ENCODE measurements around the gene CHGA.

CHGA gene

DNA sequence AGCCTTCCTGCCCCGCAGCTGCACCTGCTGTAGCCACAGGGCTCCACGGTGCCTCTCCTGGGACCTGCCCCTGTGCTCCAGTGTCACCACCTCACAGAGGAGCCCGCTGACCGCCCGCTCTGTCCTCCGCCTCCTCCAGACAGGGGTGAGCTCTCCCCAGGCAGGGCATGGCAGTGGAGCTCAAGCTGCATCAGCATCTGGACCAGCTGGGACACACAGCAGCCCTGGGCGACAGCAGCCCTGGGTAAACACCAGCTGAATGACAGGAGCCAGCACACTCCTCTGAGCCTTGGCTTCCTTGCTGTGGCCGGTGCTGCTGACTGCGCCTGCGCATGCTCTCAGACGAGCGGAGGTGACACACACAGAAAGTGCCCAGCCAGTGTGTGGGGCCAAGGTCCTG, 22.0 kb downstream of the CHGA start:
- DNase-seq (ENCODE audit: low spot score) = no peak

DNA sequence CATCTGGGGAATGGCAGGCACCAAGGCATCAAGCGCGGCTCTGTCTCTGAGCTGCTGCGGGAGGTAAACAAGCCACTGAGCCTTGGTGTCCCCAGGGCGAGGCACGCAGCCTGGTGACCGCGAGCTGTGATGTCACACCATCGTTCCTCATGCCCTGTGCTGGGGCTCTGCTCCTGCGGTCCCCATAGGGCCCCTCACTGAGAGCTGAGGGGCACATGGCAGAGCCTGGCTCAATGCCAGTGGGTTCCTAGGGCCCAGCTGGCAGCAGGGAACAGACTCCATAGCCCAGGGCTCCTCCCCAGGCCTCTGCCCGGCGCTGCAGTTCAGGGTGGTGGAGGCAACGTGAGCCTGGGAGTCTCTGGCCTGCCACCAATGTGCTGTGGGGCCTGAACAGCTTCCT, 22.6 kb downstream of the CHGA start:
- no peak for DNase-seq (ENCODE audit: low spot score)

GRCh38 chr14:92945959-92946846, 23.3 kb downstream of the CHGA start:
- DNase-seq (ENCODE audit: low spot score) = peak; percentile 37

DNA sequence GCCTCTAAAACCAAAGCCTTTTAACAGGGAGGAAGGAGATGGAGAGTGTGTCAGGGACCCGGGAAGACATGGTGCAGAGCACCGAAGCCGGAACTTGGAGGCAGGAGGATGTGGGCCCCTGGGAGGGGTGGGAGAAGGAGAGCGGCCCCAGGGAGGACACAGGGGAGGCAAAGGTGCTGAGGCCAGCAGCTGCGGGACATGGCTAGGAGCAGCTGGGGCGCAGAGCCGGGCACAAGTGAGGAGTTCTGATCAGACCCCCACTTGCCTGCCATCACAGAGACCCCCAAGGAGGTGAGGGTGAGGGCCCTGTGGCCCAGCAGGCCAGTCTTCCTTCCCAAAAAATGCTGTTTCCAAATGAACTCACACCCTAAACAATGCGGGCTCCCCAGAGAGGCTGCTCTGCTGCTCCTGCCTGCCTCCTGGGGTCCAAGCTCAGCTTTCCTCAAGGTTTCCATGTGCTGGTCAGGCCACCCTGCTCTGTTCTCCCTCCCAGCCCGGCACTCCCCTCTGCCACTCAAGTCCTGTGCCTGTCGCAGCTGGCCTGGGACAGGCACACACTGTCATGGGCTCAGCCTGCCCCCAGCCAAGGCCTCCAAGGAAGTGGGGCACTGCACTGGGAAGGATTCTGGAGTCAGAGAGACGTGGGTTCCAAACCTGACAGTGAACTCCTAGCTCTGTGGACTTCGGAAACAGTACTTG, 24.0 kb downstream of the CHGA start:
- no peak for DNase-seq (ENCODE audit: low spot score)

- no peak for DNase-seq (ENCODE audit: low spot score)
Measured at GRCh38 chr14:92948647-92949046, 25.7 kb downstream of the CHGA start.

DNA sequence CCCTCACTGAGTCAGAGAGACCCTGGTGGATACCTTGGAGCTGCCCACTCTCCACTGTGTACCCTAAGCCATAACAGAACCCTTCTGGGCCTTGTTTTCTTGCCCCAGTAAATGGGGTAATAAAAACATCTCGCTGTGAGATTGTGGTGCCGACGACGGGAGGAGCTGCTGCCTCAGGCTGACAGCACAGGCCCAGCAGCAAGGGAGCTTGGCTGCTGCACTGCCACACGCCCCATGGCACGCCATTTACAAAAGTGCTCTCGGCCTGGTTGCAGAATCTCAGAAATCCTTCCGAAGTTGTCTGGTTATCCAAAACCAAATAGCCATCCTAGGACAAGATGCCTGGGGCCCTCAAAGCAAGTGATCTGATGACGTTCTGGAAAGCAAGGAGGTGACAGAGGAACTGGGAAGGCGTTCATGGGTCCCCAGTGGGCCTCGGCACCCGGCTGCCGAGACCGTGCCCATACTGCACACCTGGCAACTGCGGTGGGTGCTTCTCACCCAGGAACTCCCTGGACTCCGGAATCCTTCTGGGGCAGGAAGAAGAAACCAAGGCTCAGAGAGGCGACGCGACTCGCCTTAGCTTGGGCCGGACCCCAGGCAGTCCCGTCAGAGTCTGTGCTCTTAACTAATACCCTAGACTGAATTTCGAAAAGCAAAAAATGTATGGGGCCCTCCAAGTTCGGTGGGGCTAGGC, 26.7 kb downstream of the CHGA start:
- DNase-seq (ENCODE audit: low spot score) = no peak

DNA sequence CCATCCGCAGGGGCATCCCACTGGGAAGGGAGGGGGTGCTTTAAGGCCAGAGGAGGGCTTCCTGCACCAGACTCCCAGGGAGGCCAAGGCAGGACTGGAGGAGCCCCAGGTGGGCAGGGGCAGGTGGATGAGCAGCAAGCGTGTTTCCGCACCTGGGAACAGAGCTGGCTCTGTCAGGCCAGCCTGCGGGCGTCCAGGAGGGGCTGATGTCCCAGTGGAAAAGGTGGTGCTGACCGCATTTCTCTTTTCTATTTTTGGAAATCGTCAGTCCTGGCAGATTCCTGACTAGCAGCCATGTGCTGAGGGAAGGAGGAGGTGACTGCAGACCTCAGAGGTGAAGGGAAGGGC, 27.2 kb downstream of the CHGA start:
- DNase-seq (ENCODE audit: low spot score) = no peak

DNA sequence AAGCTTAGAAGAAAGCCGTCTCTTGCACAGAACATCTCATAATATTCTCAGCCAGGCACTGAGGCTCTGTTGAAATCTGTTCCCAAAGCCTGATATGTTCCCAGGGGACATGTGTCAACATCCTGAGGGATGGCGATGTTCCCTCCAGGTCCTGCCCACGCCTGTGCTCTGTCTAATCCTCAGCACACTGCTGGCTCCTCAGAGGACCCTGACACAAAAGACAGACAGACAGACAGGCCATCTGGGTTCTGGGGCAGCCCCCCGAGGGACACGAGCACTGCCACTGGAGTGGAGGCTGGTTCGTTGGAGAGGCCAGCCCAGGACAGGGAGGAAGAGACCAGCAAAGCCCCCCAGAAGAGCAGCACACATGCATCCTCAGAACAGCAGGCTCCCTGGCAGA, 27.8 kb downstream of the CHGA start:
- no peak for DNase-seq (ENCODE audit: low spot score)

DNA sequence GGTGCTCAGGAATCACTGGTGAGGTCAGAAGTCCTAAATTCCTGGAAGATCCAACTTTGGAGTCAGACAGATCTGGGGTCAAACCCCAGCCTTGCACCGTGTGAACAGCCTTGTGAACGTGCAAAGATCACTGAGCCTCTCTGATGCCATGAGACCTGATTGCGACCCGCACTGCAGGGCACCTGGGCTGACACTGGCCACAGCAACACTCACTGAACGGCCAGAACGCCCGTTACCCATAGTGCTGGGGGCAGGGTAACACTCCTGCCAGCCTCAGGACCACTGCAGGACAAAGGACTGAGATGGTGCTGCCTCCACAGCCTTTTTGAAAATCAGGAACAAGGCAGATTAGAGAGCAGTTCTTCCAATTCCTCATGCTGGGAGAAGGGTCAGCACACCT, 28.3 kb downstream of the CHGA start:
- no peak for DNase-seq (ENCODE audit: low spot score)

DNA sequence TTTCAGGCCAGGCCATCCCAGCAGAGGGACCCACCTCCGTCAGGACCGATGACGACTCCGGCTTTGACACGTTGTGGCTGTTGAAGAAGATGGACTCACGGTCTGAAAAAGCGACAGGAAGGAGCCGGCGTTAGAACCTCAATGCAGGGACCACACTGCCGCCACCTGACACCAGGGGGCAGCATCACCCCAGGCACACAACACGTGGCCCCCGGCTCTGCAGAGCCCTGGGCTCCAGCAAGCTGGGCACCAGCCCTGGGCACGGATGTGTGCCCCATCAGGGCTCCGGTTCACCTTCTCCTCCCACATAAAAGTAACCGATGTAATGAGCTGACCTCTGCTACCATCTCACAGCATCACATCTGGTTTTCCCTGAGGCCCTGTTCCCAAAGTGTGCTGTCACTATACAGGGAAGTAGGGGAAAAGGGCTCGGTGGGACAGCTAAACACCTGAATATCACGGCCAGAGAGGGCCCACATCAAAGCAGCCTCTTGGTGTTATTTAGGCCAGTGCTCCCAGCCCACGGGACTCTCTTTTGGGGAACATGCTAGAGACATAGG, 29.0 kb downstream of the CHGA start:
- DNase-seq (ENCODE audit: low spot score) = peak; percentile 64

- no peak for DNase-seq (ENCODE audit: low spot score)
Measured at GRCh38 chr14:92952481-92953298, 29.7 kb downstream of the CHGA start.

DNA sequence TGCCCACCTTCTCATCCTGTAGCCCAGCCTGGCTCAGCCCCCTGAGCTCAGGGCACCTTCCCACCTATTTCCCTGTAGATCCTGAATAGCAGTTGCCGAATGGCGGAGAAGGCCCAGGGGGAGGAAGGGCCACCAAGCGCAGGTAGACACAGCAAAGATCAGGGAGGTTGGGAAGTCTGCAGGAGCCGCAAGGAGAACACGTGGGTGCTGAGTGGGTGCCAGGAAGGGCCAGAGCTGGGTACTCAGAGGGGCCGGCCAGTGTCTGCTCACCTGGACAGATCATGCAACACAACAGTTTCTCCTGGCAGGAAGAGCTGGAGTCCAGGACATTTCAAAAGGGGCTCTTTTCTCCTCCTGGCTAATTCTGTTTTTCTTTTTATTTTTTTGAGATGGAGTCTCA, 30.6 kb downstream of the CHGA start:
- no peak for DNase-seq (ENCODE audit: low spot score)

GRCh38 chr14:92954933-92955332, 32.0 kb downstream of the CHGA start:
- no peak for DNase-seq (ENCODE audit: low spot score)

DNA sequence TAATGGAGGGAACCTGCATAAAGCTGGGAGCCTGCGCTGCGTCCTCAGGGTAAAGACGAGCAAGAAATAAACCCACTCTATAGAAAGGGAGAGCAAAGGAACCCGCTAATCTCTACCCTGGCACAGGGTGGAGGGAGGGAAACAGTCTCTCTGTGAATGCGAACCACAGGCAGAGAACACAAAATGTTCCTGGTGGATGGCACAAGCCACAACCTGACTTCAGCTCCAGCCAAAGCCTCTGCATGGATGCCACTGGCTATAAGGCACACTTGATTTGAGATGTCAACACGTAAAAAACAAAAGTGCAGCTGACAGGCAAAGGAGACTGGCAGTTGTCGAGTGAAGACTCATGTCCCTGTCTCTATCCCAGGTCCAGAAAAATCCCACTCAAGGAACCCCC, 32.4 kb downstream of the CHGA start:
- DNase-seq (ENCODE audit: low spot score) = no peak

GRCh38 chr14:92956961-92957360, 34.0 kb downstream of the CHGA start:
- no peak for DNase-seq (ENCODE audit: low spot score)

- no peak for DNase-seq (ENCODE audit: low spot score)
Measured at GRCh38 chr14:92958373-92959188, 35.6 kb downstream of the CHGA start.

- DNase-seq (ENCODE audit: low spot score) = no peak
Measured at GRCh38 chr14:92959189-92959531, 36.2 kb downstream of the CHGA start.

DNA sequence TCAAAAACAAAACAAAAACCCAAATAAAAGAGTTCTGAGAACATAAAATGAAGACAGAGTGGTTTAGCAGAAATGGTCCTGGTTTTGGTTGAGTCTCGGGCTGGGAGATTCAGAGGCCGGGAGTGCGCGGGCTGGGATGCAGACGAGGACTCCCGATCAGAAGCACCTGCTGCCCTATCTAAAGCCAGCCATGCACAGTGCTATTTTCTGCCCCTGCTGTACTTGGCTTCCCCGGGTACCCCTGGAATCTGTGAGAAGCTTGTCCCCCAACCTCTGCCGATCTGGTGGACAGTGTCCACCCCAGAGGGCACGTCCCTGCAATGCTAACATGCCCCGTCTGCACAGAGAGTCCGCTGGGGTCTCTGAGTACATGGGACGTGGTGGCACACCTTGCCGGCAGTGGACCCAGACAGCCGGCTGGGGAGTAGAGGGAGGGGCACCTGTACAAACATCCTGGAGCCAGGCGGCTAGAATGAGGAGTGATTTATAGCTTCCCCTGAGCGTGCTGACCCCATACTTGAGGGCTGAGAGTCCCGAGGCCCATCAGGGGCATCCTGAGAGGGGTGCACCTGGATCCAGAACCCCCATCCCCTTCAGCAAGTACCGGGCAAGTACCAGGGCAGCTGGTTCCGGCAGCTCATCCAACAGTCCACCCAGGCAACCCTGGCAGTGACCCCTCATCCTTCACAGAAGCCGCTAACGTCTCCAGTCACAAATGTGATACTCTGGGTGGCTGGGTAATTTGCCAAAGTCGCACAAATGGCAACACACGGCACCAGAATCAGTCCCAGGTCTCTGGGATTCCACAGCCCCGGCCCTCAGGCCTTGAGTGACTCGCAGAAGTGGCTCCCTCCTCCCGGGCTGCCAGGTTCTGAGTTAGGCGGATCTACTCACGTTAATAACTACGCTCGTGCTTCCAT, 37.1 kb downstream of the CHGA start:
- no peak for DNase-seq (ENCODE audit: low spot score)

DNA sequence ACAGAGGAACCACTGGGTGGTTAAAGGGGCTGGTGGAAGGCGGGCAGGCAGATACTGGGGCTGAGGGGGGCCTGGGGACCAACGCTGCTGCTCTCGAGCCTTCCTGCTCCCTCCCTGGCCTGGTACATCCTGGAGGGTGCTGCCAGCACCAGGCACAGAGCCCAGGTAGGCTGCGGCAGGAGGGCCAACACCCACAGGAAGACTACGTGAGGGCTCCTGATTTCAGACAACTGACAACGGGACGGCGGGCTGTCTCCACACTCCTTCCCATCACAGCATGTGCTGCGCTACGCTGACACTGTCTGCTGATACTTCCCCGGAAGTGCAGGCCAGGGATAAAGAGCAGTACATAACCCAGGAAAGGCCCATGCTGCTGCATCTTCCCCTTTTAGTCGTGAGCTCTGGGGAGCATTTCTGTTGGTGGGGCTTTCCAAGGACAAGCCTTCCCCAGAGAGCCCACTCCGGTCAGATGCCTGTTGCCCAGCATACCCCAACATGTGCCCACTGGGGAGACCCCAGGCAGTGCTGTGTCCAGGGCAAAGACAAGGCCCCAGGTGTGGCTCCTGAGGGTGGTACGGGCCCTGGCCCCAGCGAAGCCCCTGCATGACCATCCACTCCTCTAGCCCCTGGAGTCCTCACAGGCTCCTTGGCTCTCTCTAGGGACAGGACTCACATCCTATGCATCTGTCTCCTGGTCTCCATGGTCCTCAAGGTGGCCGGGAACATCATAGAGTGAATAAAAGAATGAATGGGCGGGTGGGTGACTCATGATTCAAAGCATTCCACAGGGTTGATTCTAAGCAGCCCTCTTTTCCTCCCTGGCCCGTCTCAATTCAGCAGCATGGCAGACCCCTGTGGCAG, 38.0 kb downstream of the CHGA start:
- DNase-seq (ENCODE audit: low spot score) = peak; percentile 74
